ENCODE data around the gene COG3. TPM values are rescaled to one million over a fixed set of nuclear protein-coding genes. Genes with fewer than 3 reads are reported as not detected.

Gene COG3
- total and polyA plus RNA-seq, 2 experiments from 2014 or later = 17.1 to 23.9 TPM

DNA sequence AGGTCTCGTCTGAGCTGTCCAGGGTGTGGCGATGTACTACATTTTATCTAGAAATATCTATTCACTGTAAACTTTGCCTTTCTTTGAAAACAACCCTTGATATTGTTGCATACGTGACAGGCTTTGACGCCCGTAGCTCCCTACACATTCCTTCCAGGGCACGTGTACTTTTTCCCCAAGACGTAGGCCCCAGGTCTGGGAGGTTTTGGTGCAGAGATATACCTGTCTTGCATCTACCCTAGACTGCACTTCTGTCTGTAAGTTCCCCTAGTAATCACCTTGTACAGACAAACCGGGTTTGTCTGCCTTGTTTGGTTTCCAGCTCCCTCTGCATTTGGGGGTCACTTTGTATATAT, 81.6 kb downstream of the COG3 start:
- no peak overlapping the region for H3K4me3 Mint-ChIP-seq
- TF ChIP-seq ZNF331 (CRISPR knock-in tag; IDR thresholded peaks at IDR 0.05; ENCODE audit: low read depth) (no peak), POLR2AphosphoS5 (IDR thresholded peaks at IDR 0.05; ENCODE audit: low read depth) (no peak), CREB1 (CRISPR knock-in tag; IDR thresholded peaks at IDR 0.05; ENCODE audit: low read depth) (no peak), ZNF114 (CRISPR knock-in tag; IDR thresholded peaks at IDR 0.05) (no peak), EZH2phosphoT487 (IDR thresholded peaks at IDR 0.05; ENCODE audit: unreplicated experiment) (no peak), STAT1 (IDR thresholded peaks at IDR 0.05; ENCODE audit: unreplicated experiment) (no peak)
- TF ChIP-seq, protein P1, sequence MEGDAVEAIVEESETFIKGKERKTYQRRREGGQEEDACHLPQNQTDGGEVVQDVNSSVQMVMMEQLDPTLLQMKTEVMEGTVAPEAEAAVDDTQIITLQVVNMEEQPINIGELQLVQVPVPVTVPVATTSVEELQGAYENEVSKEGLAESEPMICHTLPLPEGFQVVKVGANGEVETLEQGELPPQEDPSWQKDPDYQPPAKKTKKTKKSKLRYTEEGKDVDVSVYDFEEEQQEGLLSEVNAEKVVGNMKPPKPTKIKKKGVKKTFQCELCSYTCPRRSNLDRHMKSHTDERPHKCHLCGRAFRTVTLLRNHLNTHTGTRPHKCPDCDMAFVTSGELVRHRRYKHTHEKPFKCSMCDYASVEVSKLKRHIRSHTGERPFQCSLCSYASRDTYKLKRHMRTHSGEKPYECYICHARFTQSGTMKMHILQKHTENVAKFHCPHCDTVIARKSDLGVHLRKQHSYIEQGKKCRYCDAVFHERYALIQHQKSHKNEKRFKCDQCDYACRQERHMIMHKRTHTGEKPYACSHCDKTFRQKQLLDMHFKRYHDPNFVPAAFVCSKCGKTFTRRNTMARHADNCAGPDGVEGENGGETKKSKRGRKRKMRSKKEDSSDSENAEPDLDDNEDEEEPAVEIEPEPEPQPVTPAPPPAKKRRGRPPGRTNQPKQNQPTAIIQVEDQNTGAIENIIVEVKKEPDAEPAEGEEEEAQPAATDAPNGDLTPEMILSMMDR (conservative IDR thresholded peaks at IDR 0.05; ENCODE audit: low read depth in 2 of 2) = no peak
- TF ChIP-seq, protein P2, sequence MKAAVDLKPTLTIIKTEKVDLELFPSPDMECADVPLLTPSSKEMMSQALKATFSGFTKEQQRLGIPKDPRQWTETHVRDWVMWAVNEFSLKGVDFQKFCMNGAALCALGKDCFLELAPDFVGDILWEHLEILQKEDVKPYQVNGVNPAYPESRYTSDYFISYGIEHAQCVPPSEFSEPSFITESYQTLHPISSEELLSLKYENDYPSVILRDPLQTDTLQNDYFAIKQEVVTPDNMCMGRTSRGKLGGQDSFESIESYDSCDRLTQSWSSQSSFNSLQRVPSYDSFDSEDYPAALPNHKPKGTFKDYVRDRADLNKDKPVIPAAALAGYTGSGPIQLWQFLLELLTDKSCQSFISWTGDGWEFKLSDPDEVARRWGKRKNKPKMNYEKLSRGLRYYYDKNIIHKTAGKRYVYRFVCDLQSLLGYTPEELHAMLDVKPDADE (IDR thresholded peaks at IDR 0.05) = no peak
- TF ChIP-seq, protein P3, sequence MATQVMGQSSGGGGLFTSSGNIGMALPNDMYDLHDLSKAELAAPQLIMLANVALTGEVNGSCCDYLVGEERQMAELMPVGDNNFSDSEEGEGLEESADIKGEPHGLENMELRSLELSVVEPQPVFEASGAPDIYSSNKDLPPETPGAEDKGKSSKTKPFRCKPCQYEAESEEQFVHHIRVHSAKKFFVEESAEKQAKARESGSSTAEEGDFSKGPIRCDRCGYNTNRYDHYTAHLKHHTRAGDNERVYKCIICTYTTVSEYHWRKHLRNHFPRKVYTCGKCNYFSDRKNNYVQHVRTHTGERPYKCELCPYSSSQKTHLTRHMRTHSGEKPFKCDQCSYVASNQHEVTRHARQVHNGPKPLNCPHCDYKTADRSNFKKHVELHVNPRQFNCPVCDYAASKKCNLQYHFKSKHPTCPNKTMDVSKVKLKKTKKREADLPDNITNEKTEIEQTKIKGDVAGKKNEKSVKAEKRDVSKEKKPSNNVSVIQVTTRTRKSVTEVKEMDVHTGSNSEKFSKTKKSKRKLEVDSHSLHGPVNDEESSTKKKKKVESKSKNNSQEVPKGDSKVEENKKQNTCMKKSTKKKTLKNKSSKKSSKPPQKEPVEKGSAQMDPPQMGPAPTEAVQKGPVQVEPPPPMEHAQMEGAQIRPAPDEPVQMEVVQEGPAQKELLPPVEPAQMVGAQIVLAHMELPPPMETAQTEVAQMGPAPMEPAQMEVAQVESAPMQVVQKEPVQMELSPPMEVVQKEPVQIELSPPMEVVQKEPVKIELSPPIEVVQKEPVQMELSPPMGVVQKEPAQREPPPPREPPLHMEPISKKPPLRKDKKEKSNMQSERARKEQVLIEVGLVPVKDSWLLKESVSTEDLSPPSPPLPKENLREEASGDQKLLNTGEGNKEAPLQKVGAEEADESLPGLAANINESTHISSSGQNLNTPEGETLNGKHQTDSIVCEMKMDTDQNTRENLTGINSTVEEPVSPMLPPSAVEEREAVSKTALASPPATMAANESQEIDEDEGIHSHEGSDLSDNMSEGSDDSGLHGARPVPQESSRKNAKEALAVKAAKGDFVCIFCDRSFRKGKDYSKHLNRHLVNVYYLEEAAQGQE (IDR thresholded peaks at IDR 0.05; ENCODE audit: unreplicated experiment) = no peak
- TF ChIP-seq, protein P4, sequence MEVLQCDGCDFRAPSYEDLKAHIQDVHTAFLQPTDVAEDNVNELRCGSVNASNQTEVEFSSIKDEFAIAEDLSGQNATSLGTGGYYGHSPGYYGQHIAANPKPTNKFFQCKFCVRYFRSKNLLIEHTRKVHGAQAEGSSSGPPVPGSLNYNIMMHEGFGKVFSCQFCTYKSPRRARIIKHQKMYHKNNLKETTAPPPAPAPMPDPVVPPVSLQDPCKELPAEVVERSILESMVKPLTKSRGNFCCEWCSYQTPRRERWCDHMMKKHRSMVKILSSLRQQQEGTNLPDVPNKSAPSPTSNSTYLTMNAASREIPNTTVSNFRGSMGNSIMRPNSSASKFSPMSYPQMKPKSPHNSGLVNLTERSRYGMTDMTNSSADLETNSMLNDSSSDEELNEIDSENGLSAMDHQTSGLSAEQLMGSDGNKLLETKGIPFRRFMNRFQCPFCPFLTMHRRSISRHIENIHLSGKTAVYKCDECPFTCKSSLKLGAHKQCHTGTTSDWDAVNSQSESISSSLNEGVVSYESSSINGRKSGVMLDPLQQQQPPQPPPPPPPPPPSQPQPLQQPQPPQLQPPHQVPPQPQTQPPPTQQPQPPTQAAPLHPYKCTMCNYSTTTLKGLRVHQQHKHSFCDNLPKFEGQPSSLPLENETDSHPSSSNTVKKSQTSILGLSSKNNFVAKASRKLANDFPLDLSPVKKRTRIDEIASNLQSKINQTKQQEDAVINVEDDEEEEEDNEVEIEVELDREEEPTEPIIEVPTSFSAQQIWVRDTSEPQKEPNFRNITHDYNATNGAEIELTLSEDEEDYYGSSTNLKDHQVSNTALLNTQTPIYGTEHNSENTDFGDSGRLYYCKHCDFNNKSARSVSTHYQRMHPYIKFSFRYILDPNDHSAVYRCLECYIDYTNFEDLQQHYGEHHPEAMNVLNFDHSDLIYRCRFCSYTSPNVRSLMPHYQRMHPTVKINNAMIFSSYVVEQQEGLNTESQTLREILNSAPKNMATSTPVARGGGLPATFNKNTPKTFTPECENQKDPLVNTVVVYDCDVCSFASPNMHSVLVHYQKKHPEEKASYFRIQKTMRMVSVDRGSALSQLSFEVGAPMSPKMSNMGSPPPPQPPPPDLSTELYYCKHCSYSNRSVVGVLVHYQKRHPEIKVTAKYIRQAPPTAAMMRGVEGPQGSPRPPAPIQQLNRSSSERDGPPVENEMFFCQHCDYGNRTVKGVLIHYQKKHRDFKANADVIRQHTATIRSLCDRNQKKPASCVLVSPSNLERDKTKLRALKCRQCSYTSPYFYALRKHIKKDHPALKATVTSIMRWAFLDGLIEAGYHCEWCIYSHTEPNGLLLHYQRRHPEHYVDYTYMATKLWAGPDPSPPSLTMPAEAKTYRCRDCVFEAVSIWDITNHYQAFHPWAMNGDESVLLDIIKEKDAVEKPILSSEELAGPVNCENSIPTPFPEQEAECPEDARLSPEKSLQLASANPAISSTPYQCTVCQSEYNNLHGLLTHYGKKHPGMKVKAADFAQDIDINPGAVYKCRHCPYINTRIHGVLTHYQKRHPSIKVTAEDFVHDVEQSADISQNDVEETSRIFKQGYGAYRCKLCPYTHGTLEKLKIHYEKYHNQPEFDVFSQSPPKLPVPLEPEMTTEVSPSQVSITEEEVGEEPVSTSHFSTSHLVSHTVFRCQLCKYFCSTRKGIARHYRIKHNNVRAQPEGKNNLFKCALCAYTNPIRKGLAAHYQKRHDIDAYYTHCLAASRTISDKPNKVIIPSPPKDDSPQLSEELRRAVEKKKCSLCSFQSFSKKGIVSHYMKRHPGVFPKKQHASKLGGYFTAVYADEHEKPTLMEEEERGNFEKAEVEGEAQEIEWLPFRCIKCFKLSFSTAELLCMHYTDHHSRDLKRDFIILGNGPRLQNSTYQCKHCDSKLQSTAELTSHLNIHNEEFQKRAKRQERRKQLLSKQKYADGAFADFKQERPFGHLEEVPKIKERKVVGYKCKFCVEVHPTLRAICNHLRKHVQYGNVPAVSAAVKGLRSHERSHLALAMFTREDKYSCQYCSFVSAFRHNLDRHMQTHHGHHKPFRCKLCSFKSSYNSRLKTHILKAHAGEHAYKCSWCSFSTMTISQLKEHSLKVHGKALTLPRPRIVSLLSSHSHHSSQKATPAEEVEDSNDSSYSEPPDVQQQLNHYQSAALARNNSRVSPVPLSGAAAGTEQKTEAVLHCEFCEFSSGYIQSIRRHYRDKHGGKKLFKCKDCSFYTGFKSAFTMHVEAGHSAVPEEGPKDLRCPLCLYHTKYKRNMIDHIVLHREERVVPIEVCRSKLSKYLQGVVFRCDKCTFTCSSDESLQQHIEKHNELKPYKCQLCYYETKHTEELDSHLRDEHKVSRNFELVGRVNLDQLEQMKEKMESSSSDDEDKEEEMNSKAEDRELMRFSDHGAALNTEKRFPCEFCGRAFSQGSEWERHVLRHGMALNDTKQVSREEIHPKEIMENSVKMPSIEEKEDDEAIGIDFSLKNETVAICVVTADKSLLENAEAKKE (CRISPR knock-in tag; IDR thresholded peaks at IDR 0.05) = no peak
- H3K27me3 Mint-ChIP-seq (ENCODE audit: insufficient read depth, low read depth, poor library complexity) = peaks cover 8% of the 10 kb centered on the region
- no peaks in the 10 kb centered on the region for H3K4me1 ChIP-seq (ENCODE audit: insufficient read depth)
- H3K4me2 ChIP-seq = no peak overlapping the region
- H3K9me3 Mint-ChIP-seq = no peaks in the 10 kb centered on the region
- H3F3A ChIP-seq (replicated peaks; ENCODE audit: low read depth) = no peaks in the 10 kb centered on the region
- no peak overlapping the region for H3K4me3 ChIP-seq
- no peaks in the 10 kb centered on the region for H3K27me3 ChIP-seq (ENCODE audit: insufficient read depth)
- 0 out of 2 replicates have a peak, but pooled peaks cover 5% of the 10 kb centered on the region for H3K9me2 ChIP-seq (ENCODE audit: insufficient read depth)
- no peaks in the 10 kb centered on the region for H3K4me1 Mint-ChIP-seq
- H3K27ac ChIP-seq (ENCODE audit: low read depth) = no peak overlapping the region
- DNase-seq (ENCODE audit: low spot score) (no peak), ATAC-seq (no peak)
- H3K79me2 ChIP-seq (replicated peaks; ENCODE audit: insufficient read depth) = no peaks in the 10 kb centered on the region
- no peak overlapping the region for H3K27ac Mint-ChIP-seq
- H3K36me3 Mint-ChIP-seq (ENCODE audit: low read depth) = no peaks in the 10 kb centered on the region
- no peak overlapping the region; the same call in 1 of the 2 replicates for H2AFZ ChIP-seq
- no peaks in the 10 kb centered on the region for H3K36me3 ChIP-seq (ENCODE audit: insufficient read depth)
- H4K20me1 ChIP-seq (replicated peaks; ENCODE audit: insufficient read depth) = no peaks in the 10 kb centered on the region

All from GM23338 (cell line).